A549 (cell line): ENCODE results near the gene LY6G6C. TPM values are rescaled to one million over a fixed set of nuclear protein-coding genes. Genes with fewer than 3 reads are reported as not detected.

Experiments used
- ATAC-seq, 2 experiments: fragments of 200-7000 bp in 1 of 2; fragments of >200 bp in 1 of 2; cut with Nextera tagmentation in 1 of 2; cut with Tn5 transposase in 1 of 2; 3 replicates each; pipeline versions ENCODE4 v1.8.0 to v1.9.1; 2018 to 2020; ENCODE audit warnings: mild to moderate bottlenecking in 1 of 2, moderate library complexity in 1 of 2
- CTCF ChIA-PET: fragments of 300-600 bp; sonication (Branson Sonifier 250); formaldehyde crosslinking; extraction: SDS; loops from one replicate; lab custom pipeline; 2021; ENCODE audit warnings: antibody characterized with exemption, inconsistent platforms; lab: Yijun Ruan, JAX
- POLR2A ChIA-PET: fragments of 350-600 bp; formaldehyde crosslinking; extraction: SDS; loops from one replicate; lab custom pipeline; 2021; ENCODE audit warnings: antibody characterized with exemption, inconsistent platforms; lab: Yijun Ruan, JAX
- DNase-seq, 2 experiments: peaks; one replicate each; pipeline versions ENCODE4 v3.0.0 to v3.0.0-alpha.2; 2011 to 2016; ENCODE audit warnings: low read depth in 1 of 2, low spot score in 1 of 2
- FAIRE-seq: peaks from 2 replicates; lab custom pipeline; 2011; peaks lifted over from hg19 to GRCh38; lab: Jason Lieb, UNC
- H3K27ac ChIP-seq, 2 experiments: fragments of >200 bp; sonication (Bioruptor Twin); formaldehyde crosslinking; 3 replicates each; pipeline ENCODE4 v1.5.1; 2016 to 2017
- H3K4me1 ChIP-seq: fragments of >200 bp; sonication (Bioruptor Twin); formaldehyde crosslinking; 3 replicates; pipeline ENCODE4 v1.6.1; 2016
- H3K4me2 ChIP-seq: fragments of >200 bp; sonication (Bioruptor Twin); formaldehyde crosslinking; 3 replicates; pipeline ENCODE4 v1.6.1; 2016
- H3K4me3 ChIP-seq: fragments of >200 bp; sonication (Bioruptor Twin); formaldehyde crosslinking; 3 replicates; pipeline ENCODE4 v1.5.1; 2016
- H3K9me3 ChIP-seq: fragments of >200 bp; sonication (Bioruptor Twin); formaldehyde crosslinking; 3 replicates; pipeline ENCODE4 v1.6.1; 2016
- CBX2 ChIP-seq: fragments of 200-600 bp; sonication (generic); IDR thresholded peaks from 2 replicates; pipeline ENCODE4 v1.6.1; 2016; ENCODE audit warnings: low read depth, mild to moderate bottlenecking, borderline replicate concordance
- CBX8 ChIP-seq: fragments of 200-600 bp; sonication (generic); IDR thresholded peaks from 2 replicates; pipeline ENCODE4 v1.6.1; 2016
- EHF ChIP-seq: fragments of 250-450 bp; sonication (Bioruptor Pico); IDR thresholded peaks from 2 replicates; pipeline ENCODE4 v1.5.0; 2020; ENCODE audit warnings: mild to moderate bottlenecking
- EP300 ChIP-seq, 2 experiments: fragments of >200 bp; sonication (Bioruptor Twin); formaldehyde crosslinking; IDR thresholded peaks; 2 replicates in 1 of 2; 3 replicates in 1 of 2; pipeline ENCODE4 v1.6.1; 2016 to 2017
- HEYL ChIP-seq: fragments of 250-450 bp; sonication (Bioruptor Pico); IDR thresholded peaks from 2 replicates; pipeline ENCODE4 v1.8.0; 2021; ENCODE audit warnings: mild to moderate bottlenecking, moderate library complexity
- HOXA7 ChIP-seq: fragments of 250-450 bp; sonication (Bioruptor Pico); IDR thresholded peaks from 2 replicates; pipeline ENCODE4 v1.5.0; 2020; ENCODE audit warnings: mild to moderate bottlenecking, moderate library complexity
- HOXB13 ChIP-seq: fragments of 250-450 bp; sonication (Bioruptor Pico); IDR thresholded peaks from 2 replicates; pipeline ENCODE4 v1.5.0; 2020; ENCODE audit warnings: low read depth, mild to moderate bottlenecking, moderate library complexity
- HOXB5 ChIP-seq: fragments of 250-450 bp; sonication (Bioruptor Pico); IDR thresholded peaks from 2 replicates; pipeline ENCODE4 v1.5.0; 2020; ENCODE audit warnings: mild to moderate bottlenecking, moderate library complexity
- JUN ChIP-seq, 2 experiments: fragments of >200 bp; sonication (Bioruptor Twin); formaldehyde crosslinking; IDR thresholded peaks; 2 replicates in 1 of 2; 3 replicates in 1 of 2; pipeline ENCODE4 v1.6.1; 2016 to 2017
- MAZ ChIP-seq: fragments of 150-350 bp; IDR thresholded peaks from 2 replicates; pipeline ENCODE4 v1.6.1; 2014; ENCODE audit warnings: antibody characterized with exemption, low read depth, low read length, borderline replicate concordance
- NFE2L2 ChIP-seq: fragments of 150-350 bp; conservative IDR thresholded peaks from 2 replicates; pipeline ENCODE4 v1.6.1; 2014; ENCODE audit warnings: low read length
- NR3C1 ChIP-seq: fragments of >200 bp; sonication (Bioruptor Twin); formaldehyde crosslinking; IDR thresholded peaks from 3 replicates; pipeline ENCODE4 v1.6.1; 2017
- PHF8 ChIP-seq: fragments of 200-600 bp; sonication (generic); IDR thresholded peaks from 2 replicates; pipeline ENCODE4 v1.6.1; 2016; ENCODE audit warnings: low read depth, mild to moderate bottlenecking, antibody characterized with exemption, moderate library complexity, borderline replicate concordance
- RARB ChIP-seq: fragments of 250-450 bp; sonication (Bioruptor Pico); IDR thresholded peaks from 2 replicates; pipeline ENCODE4 v1.8.0; 2021; ENCODE audit warnings: mild to moderate bottlenecking, moderate library complexity
- RFX5 ChIP-seq: fragments of 450-650 bp; IDR thresholded peaks from 2 replicates; pipeline ENCODE4 v1.7.1; 2014; ENCODE audit warnings: antibody characterized with exemption, mild to moderate bottlenecking, moderate library complexity
- SREBF2 ChIP-seq: fragments of 450-650 bp; IDR thresholded peaks from 2 replicates; pipeline ENCODE4 v1.6.1; 2014; ENCODE audit warnings: mild to moderate bottlenecking, moderate library complexity
- TFCP2L1 ChIP-seq: fragments of 250-450 bp; sonication (Bioruptor Pico); IDR thresholded peaks from 2 replicates; pipeline ENCODE4 v1.5.0; 2021; ENCODE audit warnings: mild to moderate bottlenecking
- TP53 ChIP-seq: fragments of 250-450 bp; sonication (Bioruptor Pico); IDR thresholded peaks from 2 replicates; pipeline ENCODE4 v1.5.0; 2021; ENCODE audit warnings: mild to moderate bottlenecking, moderate library complexity
- ZC3H11A ChIP-seq: fragments of 450-650 bp; IDR thresholded peaks from 2 replicates; pipeline ENCODE4 v1.6.1; 2014; ENCODE audit warnings: antibody characterized with exemption, mild to moderate bottlenecking
- ZNF302 ChIP-seq: fragments of 250-450 bp; sonication (Bioruptor Pico); IDR thresholded peaks from 2 replicates; pipeline ENCODE4 v1.9.0; 2021; ENCODE audit warnings: inconsistent platforms, mild to moderate bottlenecking, moderate library complexity
- ZSCAN20 ChIP-seq: fragments of 250-450 bp; sonication (Bioruptor Pico); IDR thresholded peaks from 2 replicates; pipeline ENCODE4 v1.8.0; 2022; ENCODE audit warnings: mild to moderate bottlenecking, moderate library complexity
- WGBS: methylation state at CpG from one replicate; pipeline ENCODE4 v1.1.6; 2017; ENCODE audit errors: missing lambda C conversion rate; 5-methylcytosine and 5-hydroxymethylcytosine counted together
- polyA plus RNA-seq, 4 experiments: library from polyadenylated mRNA; depleted of rRNA in 3 of 4; stranded (reverse); fragments of >200 nt; fragmentation: RNase III in 1 of 4; extraction: RNeasy Plus Mini Kit Qiagen cat#74134 plus additional on column Dnase treatment in 1 of 4; gene quantifications; 2 replicates in 3 of 4; 3 replicates in 1 of 4; pipeline ENCODE4 v1.2.3, GENCODE V29; 2011 to 2017
- TF ChIP-seq, protein P1 (sequence below): fragments of 250-450 bp; sonication (Bioruptor Pico); IDR thresholded peaks from 2 replicates; pipeline ENCODE4 v1.5.0; 2021; ENCODE audit warnings: mild to moderate bottlenecking, moderate library complexity, borderline replicate concordance
- TF ChIP-seq, protein P2 (sequence below): fragments of 150-350 bp; IDR thresholded peaks from 2 replicates; pipeline ENCODE4 v1.6.1; 2014; ENCODE audit warnings: low read depth, mild to moderate bottlenecking, low read length
- TF ChIP-seq, protein P3 (sequence below): fragments of >200 bp; sonication (Bioruptor Twin); formaldehyde crosslinking; IDR thresholded peaks from 3 replicates; pipeline ENCODE4 v1.6.1; 2016
- TF ChIP-seq, protein P4 (sequence below): fragments of 200-600 bp; sonication (generic); IDR thresholded peaks from 2 replicates; pipeline ENCODE4 v1.6.1; 2016; ENCODE audit warnings: antibody characterized with exemption, mild to moderate bottlenecking, moderate library complexity
- TF ChIP-seq, protein P5 (sequence below): IDR thresholded peaks from 2 replicates; pipeline ENCODE4 v1.6.1; 2012
- TF ChIP-seq, protein P6 (sequence below): IDR thresholded peaks from 2 replicates; pipeline ENCODE4 v1.6.1; 2012

The LY6G6C gene
- polyA plus RNA-seq, 2 of the 4 experiments (the other 2 are of a cell fraction) = 0.08 to 0.21 TPM

DNA sequence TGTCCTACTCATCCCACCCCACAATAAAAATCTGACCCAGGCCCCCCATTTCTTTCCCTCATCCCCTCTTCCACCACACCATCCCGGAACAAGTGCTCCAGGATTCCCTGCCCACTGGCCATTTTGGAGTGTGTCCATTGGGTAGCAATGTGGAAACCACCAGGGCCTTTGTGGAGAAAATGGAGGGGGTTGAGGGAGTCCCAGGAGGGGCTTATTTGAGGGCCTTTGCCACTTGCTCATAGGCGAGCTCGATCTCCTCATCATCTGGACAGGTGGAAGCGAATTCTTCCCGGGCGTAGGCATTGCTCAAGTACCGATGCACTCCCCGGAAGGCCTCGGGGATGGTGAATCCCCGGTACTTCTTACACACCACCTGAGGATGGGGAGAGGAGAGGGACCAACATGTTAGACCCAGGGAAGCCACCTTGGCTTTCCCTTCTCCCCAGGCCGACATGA lies 9.1 kb upstream of the LY6G6C start:
- Histone ChIP-seq H3K27ac (peak overlapping the region in 1 of 2 experiments; percentile 95; a peak in 4 of 6 replicates), H3K4me3 (peak overlapping the region; percentile 58; the same call in 2 of the 3 replicates), H3K4me1 (peaks cover 17% of the 10 kb centered on the region), H3K9me3 (no peaks in the 10 kb centered on the region), H3K4me2 (peak overlapping the region; percentile 83)
- CTCF ChIA-PET = interaction anchor here (0.6 to 4.7 kb wide), 9 partner anchors 9 to 222 kb away, joined by 3 to 30 read pairs (median 6); partner anchors contain the start of genes LSM2, LY6G5C and MSH5
- DNase-seq (no peak), FAIRE-seq (no peak), ATAC-seq (no peak)
- 87% methylated on average over 11 of the region's 11 CpGs for WGBS
- POLR2A ChIA-PET = interaction anchor here (0.5 to 2.0 kb wide), 5 partner anchors 9 to 189 kb away, joined by 3 to 9 read pairs (median 4); partner anchors contain the start of genes DDX39B, HSPA1A, HSPA1B and HSPA1L
- no peak for TF ChIP-seq CBX2
- TF ChIP-seq JUN (IDR thresholded peaks at IDR 0.05) = no peak

DNA sequence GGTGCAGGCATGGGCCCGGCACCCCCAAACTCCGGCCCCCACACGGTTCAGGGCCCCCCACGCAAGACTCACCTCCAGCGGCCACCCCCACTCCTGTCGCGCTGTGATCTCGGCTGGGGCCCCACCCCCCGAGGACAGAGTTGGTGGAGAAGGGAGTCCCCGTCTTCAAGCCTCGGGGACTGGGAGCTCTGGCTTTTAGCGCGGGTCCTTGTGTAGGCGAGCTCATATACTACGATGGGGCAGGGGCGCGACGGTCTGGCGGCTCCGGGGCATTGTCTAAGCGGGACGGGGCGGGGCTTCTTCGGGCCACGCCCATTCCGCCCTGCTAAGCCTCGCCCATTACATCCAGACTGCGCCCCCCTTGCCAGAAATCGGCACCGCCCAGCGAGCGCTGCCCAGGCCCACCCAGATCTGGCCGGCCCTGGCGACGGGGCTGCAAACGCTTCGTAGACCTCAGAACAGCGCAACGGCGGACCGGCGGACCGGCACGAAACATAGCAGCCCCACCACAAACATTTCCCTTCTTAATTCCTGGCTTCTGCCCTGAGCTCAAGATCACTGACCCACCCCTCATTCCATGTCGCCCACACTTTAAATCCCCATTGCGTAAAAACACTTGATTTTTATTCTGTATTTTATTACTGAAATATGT lies 8.6 kb upstream of the LY6G6C start:
- FAIRE-seq (no peak), DNase-seq (peak; percentile 53 to 81), ATAC-seq (peak; percentile 63 to 83)
- Histone ChIP-seq H3K4me1 (peaks cover 17% of the 10 kb centered on the region), H3K27ac (peak overlapping the region; percentile 76 to 95), H3K9me3 (no peaks in the 10 kb centered on the region), H3K4me2 (peak overlapping the region; percentile 83), H3K4me3 (peak overlapping the region; percentile 58)
- WGBS = 9% methylated on average over 23 of the region's 46 CpGs
- POLR2A ChIA-PET = interaction anchor here (0.5 to 2.0 kb wide), 6 partner anchors 9 to 189 kb away, joined by 3 to 9 read pairs (median 4); partner anchors contain the start of genes ABHD16A, DDX39B, HSPA1A and HSPA1B
- CTCF ChIA-PET = interaction anchor here (0.6 to 4.7 kb wide), 22 partner anchors 9 to 222 kb away, joined by 3 to 30 read pairs (median 5); partner anchors contain the start of genes LSM2, LY6G5C, LY6G6D and MSH5
- TF ChIP-seq ZSCAN20 (CRISPR knock-in tag) (no peak), MAZ (no peak), RFX5 (no peak), HEYL (no peak), RARB (CRISPR knock-in tag) (no peak), HOXA7 (peak; percentile 76; the same call in 1 of the 2 replicates), TP53 (CRISPR knock-in tag) (no peak), CBX8 (no peak), SREBF2 (no peak), CBX2 (no peak), EHF (CRISPR knock-in tag) (no peak), NR3C1 (no peak), ZNF302 (CRISPR knock-in tag) (no peak), TFCP2L1 (CRISPR knock-in tag) (peak; percentile 48; the same call in 1 of the 2 replicates), HOXB5 (no peak), EP300 (IDR thresholded peaks at IDR 0.05) (no peak), ZC3H11A (no peak), PHF8 (no peak), HOXB13 (CRISPR knock-in tag) (no peak), NFE2L2 (no peak)
- TF ChIP-seq, protein P1, sequence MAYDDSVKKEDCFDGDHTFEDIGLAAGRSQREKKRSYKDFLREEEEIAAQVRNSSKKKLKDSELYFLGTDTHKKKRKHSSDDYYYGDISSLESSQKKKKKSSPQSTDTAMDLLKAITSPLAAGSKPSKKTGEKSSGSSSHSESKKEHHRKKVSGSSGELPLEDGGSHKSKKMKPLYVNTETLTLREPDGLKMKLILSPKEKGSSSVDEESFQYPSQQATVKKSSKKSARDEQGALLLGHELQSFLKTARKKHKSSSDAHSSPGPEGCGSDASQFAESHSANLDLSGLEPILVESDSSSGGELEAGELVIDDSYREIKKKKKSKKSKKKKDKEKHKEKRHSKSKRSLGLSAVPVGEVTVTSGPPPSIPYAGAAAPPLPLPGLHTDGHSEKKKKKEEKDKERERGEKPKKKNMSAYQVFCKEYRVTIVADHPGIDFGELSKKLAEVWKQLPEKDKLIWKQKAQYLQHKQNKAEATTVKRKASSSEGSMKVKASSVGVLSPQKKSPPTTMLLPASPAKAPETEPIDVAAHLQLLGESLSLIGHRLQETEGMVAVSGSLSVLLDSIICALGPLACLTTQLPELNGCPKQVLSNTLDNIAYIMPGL (CRISPR knock-in tag) = 0 out of 2 replicates have a peak, but pooled peaks have one; percentile 35
- TF ChIP-seq, protein P2, sequence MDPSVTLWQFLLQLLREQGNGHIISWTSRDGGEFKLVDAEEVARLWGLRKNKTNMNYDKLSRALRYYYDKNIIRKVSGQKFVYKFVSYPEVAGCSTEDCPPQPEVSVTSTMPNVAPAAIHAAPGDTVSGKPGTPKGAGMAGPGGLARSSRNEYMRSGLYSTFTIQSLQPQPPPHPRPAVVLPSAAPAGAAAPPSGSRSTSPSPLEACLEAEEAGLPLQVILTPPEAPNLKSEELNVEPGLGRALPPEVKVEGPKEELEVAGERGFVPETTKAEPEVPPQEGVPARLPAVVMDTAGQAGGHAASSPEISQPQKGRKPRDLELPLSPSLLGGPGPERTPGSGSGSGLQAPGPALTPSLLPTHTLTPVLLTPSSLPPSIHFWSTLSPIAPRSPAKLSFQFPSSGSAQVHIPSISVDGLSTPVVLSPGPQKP = no peak
- TF ChIP-seq, protein P3, sequence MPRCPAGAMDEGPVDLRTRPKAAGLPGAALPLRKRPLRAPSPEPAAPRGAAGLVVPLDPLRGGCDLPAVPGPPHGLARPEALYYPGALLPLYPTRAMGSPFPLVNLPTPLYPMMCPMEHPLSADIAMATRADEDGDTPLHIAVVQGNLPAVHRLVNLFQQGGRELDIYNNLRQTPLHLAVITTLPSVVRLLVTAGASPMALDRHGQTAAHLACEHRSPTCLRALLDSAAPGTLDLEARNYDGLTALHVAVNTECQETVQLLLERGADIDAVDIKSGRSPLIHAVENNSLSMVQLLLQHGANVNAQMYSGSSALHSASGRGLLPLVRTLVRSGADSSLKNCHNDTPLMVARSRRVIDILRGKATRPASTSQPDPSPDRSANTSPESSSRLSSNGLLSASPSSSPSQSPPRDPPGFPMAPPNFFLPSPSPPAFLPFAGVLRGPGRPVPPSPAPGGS = peak; percentile 44; the same call in 1 of the 3 replicates
- TF ChIP-seq, protein P4, sequence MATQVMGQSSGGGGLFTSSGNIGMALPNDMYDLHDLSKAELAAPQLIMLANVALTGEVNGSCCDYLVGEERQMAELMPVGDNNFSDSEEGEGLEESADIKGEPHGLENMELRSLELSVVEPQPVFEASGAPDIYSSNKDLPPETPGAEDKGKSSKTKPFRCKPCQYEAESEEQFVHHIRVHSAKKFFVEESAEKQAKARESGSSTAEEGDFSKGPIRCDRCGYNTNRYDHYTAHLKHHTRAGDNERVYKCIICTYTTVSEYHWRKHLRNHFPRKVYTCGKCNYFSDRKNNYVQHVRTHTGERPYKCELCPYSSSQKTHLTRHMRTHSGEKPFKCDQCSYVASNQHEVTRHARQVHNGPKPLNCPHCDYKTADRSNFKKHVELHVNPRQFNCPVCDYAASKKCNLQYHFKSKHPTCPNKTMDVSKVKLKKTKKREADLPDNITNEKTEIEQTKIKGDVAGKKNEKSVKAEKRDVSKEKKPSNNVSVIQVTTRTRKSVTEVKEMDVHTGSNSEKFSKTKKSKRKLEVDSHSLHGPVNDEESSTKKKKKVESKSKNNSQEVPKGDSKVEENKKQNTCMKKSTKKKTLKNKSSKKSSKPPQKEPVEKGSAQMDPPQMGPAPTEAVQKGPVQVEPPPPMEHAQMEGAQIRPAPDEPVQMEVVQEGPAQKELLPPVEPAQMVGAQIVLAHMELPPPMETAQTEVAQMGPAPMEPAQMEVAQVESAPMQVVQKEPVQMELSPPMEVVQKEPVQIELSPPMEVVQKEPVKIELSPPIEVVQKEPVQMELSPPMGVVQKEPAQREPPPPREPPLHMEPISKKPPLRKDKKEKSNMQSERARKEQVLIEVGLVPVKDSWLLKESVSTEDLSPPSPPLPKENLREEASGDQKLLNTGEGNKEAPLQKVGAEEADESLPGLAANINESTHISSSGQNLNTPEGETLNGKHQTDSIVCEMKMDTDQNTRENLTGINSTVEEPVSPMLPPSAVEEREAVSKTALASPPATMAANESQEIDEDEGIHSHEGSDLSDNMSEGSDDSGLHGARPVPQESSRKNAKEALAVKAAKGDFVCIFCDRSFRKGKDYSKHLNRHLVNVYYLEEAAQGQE = peak; percentile 30; the same call in 1 of the 2 replicates
- TF ChIP-seq, protein P5, sequence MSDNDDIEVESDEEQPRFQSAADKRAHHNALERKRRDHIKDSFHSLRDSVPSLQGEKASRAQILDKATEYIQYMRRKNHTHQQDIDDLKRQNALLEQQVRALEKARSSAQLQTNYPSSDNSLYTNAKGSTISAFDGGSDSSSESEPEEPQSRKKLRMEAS = no peak
- TF ChIP-seq, protein P6, sequence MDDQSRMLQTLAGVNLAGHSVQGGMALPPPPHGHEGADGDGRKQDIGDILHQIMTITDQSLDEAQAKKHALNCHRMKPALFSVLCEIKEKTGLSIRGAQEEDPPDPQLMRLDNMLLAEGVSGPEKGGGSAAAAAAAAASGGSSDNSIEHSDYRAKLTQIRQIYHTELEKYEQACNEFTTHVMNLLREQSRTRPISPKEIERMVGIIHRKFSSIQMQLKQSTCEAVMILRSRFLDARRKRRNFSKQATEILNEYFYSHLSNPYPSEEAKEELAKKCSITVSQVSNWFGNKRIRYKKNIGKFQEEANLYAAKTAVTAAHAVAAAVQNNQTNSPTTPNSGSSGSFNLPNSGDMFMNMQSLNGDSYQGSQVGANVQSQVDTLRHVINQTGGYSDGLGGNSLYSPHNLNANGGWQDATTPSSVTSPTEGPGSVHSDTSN = peak; percentile 90
